Body of pancreas (tissue), 4 donors: ENCODE measurements around the gene DCAF10.

Source experiments
- CTCF ChIP-seq, 7 experiments: fragments of 450-650 bp in 4 of 7; fragments of 200-600 bp in 3 of 7; sonication (generic) in 3 of 7; IDR thresholded peaks; one replicate each; pipeline ENCODE4 v1.5.1; 2016 to 2019; ENCODE audit warnings: antibody characterized with exemption in 7 of 7
- POLR2A ChIP-seq, 3 donors: fragments of 450-650 bp; IDR thresholded peaks; one replicate each; pipeline ENCODE4 v1.6.1; 2016; ENCODE audit warnings: antibody characterized with exemption in 3 of 3, mild to moderate bottlenecking in 2 of 3

- TF ChIP-seq CTCF (IDR thresholded peaks at IDR 0.05) (no peak), POLR2A (IDR thresholded peaks at IDR 0.05) (no peak)
Measured at GRCh38 chr9:37760416-37761161, 40.0 kb upstream of the DCAF10 start.
